ENCODE results near the gene HECTD4. TPM values are rescaled to one million over a fixed set of nuclear protein-coding genes. Genes with fewer than 3 reads are reported as not detected.

The HECTD4 gene
- total RNA-seq, 1 experiment from 2014 or later, result 54.5 TPM

GRCh38 chr12:112149596-112149995 lies 232.6 kb downstream of the HECTD4 start:
- H3K4me1 ChIP-seq, result peaks cover 23% of the 10 kb centered on the region
- POLR2A ChIA-PET, result no interaction called here
- H3K9me3 Mint-ChIP-seq (ENCODE audit: unreplicated experiment), result no peaks in the 10 kb centered on the region
- peak; percentile 83 to 86 for DNase-seq
- no peak for TF ChIP-seq CTCF (IDR thresholded peaks at IDR 0.05; ENCODE audit: insufficient read depth in 1 of 2, low read depth in 1 of 2, low read length in 1 of 2, severe bottlenecking in 1 of 2, unreplicated experiment in 1 of 2)
- peaks cover 20% of the 10 kb centered on the region for H3K4me1 Mint-ChIP-seq (ENCODE audit: low read depth, unreplicated experiment)
- H3K9me3 ChIP-seq, result no peaks in the 10 kb centered on the region
- no peaks in the 10 kb centered on the region for H3K27me3 ChIP-seq (replicated peaks; ENCODE audit: control insufficient read depth, insufficient read depth, low read length)
- H3K36me3 ChIP-seq (ENCODE audit: control insufficient read depth, insufficient read depth, low read length), result peaks cover 6% of the 10 kb centered on the region
- peaks cover 74% of the 10 kb centered on the region for H3K36me3 Mint-ChIP-seq (ENCODE audit: insufficient read depth, unreplicated experiment)
- peak overlapping the region; percentile 81 for H3K27ac Mint-ChIP-seq (ENCODE audit: unreplicated experiment)
- H3K4me3 Mint-ChIP-seq (ENCODE audit: unreplicated experiment), result peak overlapping the region; percentile 45
- no peak overlapping the region for H3K4me3 ChIP-seq (ENCODE audit: low read depth, low read length)
- no peaks in the 10 kb centered on the region for H3K27me3 Mint-ChIP-seq (ENCODE audit: insufficient read depth, unreplicated experiment)
- CTCF ChIA-PET, result interaction anchor here (0.6 kb wide), 1 partner anchor 881 kb away, joined by 4 read pairs; no protein-coding TSS in a partner anchor
- BruUV-seq (replicated peaks), result no TSS peak
- intact Hi-C loops (cut with micrococcal nuclease; ENCODE audit: unreplicated experiment), result no loop called here

- no peak overlapping the region for H3K4me3 ChIP-seq (ENCODE audit: low read depth, low read length)
- no peaks in the 10 kb centered on the region for H3K9me3 ChIP-seq
- Mint-ChIP-seq H3K9me3 (ENCODE audit: unreplicated experiment) (no peaks in the 10 kb centered on the region), H3K4me1 (ENCODE audit: low read depth, unreplicated experiment) (peaks cover 20% of the 10 kb centered on the region), H3K4me3 (ENCODE audit: unreplicated experiment) (no peak overlapping the region), H3K27ac (ENCODE audit: unreplicated experiment) (peak overlapping the region; percentile 91), H3K36me3 (ENCODE audit: insufficient read depth, unreplicated experiment) (peaks cover 76% of the 10 kb centered on the region), H3K27me3 (ENCODE audit: insufficient read depth, unreplicated experiment) (no peaks in the 10 kb centered on the region)
- intact Hi-C loops (cut with micrococcal nuclease; ENCODE audit: unreplicated experiment), result no loop called here
- ChIA-PET CTCF (no interaction called here), POLR2A (no interaction called here)
- H3K27me3 ChIP-seq (replicated peaks; ENCODE audit: control insufficient read depth, insufficient read depth, low read length), result no peaks in the 10 kb centered on the region
- peaks cover 23% of the 10 kb centered on the region for H3K4me1 ChIP-seq
- peaks cover 6% of the 10 kb centered on the region for H3K36me3 ChIP-seq (ENCODE audit: control insufficient read depth, insufficient read depth, low read length)
- no peak for TF ChIP-seq CTCF (IDR thresholded peaks at IDR 0.05; ENCODE audit: insufficient read depth in 1 of 2, low read depth in 1 of 2, low read length in 1 of 2, severe bottlenecking in 1 of 2, unreplicated experiment in 1 of 2)
- BruUV-seq (replicated peaks), result no TSS peak
- DNase-seq, result no peak
These were observed 234.2 kb downstream of the HECTD4 start for GRCh38 chr12:112148031-112148513.

GRCh38 chr12:112146123-112146522 lies 236.1 kb downstream of the HECTD4 start:
- H3K36me3 Mint-ChIP-seq (ENCODE audit: insufficient read depth, unreplicated experiment), result peaks cover 70% of the 10 kb centered on the region

More at GRCh38 chr12:112146123-112146522, 236.1 kb downstream of the HECTD4 start:
- Mint-ChIP-seq H3K4me1 (ENCODE audit: low read depth, unreplicated experiment) (peaks cover 20% of the 10 kb centered on the region), H3K27ac (ENCODE audit: unreplicated experiment) (no peak overlapping the region), H3K27me3 (ENCODE audit: insufficient read depth, unreplicated experiment) (no peaks in the 10 kb centered on the region), H3K9me3 (ENCODE audit: unreplicated experiment) (no peaks in the 10 kb centered on the region), H3K4me3 (ENCODE audit: unreplicated experiment) (no peak overlapping the region)
- H3K27me3 ChIP-seq (replicated peaks; ENCODE audit: control insufficient read depth, insufficient read depth, low read length), result no peaks in the 10 kb centered on the region
- no peak overlapping the region for H3K4me3 ChIP-seq (ENCODE audit: low read depth, low read length)
- H3K9me3 ChIP-seq, result no peaks in the 10 kb centered on the region
- intact Hi-C loops (cut with micrococcal nuclease; ENCODE audit: unreplicated experiment), result no loop called here
- no peak for TF ChIP-seq CTCF (IDR thresholded peaks at IDR 0.05; ENCODE audit: insufficient read depth in 1 of 2, low read depth in 1 of 2, low read length in 1 of 2, severe bottlenecking in 1 of 2, unreplicated experiment in 1 of 2)
- BruUV-seq (replicated peaks), result no TSS peak
- DNase-seq, result no peak
- peaks cover 3% of the 10 kb centered on the region for H3K36me3 ChIP-seq (ENCODE audit: control insufficient read depth, insufficient read depth, low read length)
- ChIA-PET POLR2A (no interaction called here), CTCF (interaction anchor here (0.7 kb wide), 1 partner anchor 315 kb away, joined by 6 read pairs; no protein-coding TSS in a partner anchor)
- H3K4me1 ChIP-seq, result peaks cover 23% of the 10 kb centered on the region

Data from Caco-2 (cell line).